ENCODE measurements around the gene USP20.

DNA sequence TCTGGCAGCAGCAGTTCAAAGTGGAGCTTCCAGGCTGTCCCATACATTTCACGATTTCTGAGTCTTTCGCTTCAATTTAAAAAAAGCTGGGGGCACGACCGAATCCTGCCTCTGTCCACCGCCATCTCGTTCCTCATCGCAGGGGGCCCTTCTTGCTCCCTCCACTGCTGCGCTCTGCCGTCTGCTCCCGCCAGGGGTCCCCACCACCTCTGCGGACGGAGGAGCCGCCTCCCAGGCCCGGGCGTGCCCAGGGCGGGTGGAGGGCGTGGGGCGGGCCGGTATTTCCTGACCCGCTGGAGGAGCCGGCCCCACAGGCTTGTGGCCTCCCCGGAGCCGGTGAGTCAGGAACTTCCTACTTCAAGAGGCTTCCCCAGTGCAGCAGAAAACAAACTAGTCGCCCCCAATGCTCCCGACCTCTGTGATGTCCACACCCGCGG is 50.4 kb downstream of the USP20 start:
- TF ChIP-seq, protein P1, sequence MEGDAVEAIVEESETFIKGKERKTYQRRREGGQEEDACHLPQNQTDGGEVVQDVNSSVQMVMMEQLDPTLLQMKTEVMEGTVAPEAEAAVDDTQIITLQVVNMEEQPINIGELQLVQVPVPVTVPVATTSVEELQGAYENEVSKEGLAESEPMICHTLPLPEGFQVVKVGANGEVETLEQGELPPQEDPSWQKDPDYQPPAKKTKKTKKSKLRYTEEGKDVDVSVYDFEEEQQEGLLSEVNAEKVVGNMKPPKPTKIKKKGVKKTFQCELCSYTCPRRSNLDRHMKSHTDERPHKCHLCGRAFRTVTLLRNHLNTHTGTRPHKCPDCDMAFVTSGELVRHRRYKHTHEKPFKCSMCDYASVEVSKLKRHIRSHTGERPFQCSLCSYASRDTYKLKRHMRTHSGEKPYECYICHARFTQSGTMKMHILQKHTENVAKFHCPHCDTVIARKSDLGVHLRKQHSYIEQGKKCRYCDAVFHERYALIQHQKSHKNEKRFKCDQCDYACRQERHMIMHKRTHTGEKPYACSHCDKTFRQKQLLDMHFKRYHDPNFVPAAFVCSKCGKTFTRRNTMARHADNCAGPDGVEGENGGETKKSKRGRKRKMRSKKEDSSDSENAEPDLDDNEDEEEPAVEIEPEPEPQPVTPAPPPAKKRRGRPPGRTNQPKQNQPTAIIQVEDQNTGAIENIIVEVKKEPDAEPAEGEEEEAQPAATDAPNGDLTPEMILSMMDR (conservative IDR thresholded peaks at IDR 0.05) = peak; percentile 95
- no peak for TF ChIP-seq ZFX (IDR thresholded peaks at IDR 0.05)

Data from C4-2B (cell line).